A673 (cell line): ENCODE data around the gene PFKP. TPM values are rescaled to one million over a fixed set of nuclear protein-coding genes. Genes with fewer than 3 reads are reported as not detected.

ENCODE experiments used
- BruUV-seq: library from RNA; stranded (reverse); fragments of 400-500 nt; replicated peaks from 2 replicates; lab custom pipeline; 2021; lab: Mats Ljungman, UMichigan
- CTCF ChIA-PET: fragments of 300-600 bp; sonication (Branson Sonifier 250); formaldehyde crosslinking; loops from one replicate; lab custom pipeline; 2022; ENCODE audit warnings: antibody characterized with exemption; lab: Charles Lee
- POLR2A ChIA-PET: fragments of 300-600 bp; sonication (Branson Sonifier 250); formaldehyde crosslinking; loops from one replicate; lab custom pipeline; 2022; ENCODE audit warnings: antibody characterized with exemption; ENCODE audit not compliant: low non-redundant PET; lab: Charles Lee
- DNase-seq: peaks from one replicate; pipeline ENCODE4 v3.0.0-alpha.2; 2015; ENCODE audit warnings: low spot score
- H3K27ac ChIP-seq: fragments of 200-600 bp; sonication (generic); 2 replicates; pipeline ENCODE4 v1.5.1; 2016; ENCODE audit warnings: mixed run types, low read depth, mild to moderate bottlenecking, mixed read lengths, antibody characterized with exemption, low read length; ENCODE audit not compliant: poor library complexity, severe bottlenecking
- H3K27me3 ChIP-seq: fragments of 200-600 bp; sonication (generic); replicated peaks from 2 replicates; pipeline ENCODE4 v1.6.1; 2017; ENCODE audit warnings: mixed run types, low read depth, mild to moderate bottlenecking, mixed read lengths, antibody characterized with exemption, low read length; ENCODE audit not compliant: insufficient read depth, poor library complexity
- H3K36me3 ChIP-seq: fragments of 200-600 bp; sonication (generic); 2 replicates; pipeline ENCODE4 v1.6.1; 2016; ENCODE audit warnings: mixed run types, mild to moderate bottlenecking, mixed read lengths, antibody characterized with exemption, low read length; ENCODE audit not compliant: insufficient read depth, poor library complexity, severe bottlenecking
- H3K4me1 ChIP-seq: fragments of 200-600 bp; sonication (generic); 2 replicates; pipeline ENCODE4 v1.6.1; 2017; ENCODE audit warnings: mixed run types, mild to moderate bottlenecking, mixed read lengths, antibody characterized with exemption, low read length; ENCODE audit not compliant: insufficient read depth, poor library complexity, severe bottlenecking
- H3K4me3 ChIP-seq: fragments of 200-600 bp; sonication (generic); 2 replicates; pipeline ENCODE4 v1.5.1; 2016; ENCODE audit warnings: low read depth, mixed run types, mild to moderate bottlenecking, mixed read lengths, low read length; ENCODE audit not compliant: poor library complexity, severe bottlenecking
- H3K9me3 ChIP-seq: fragments of 200-600 bp; sonication (generic); 2 replicates; pipeline ENCODE4 v1.6.1; 2016; ENCODE audit warnings: mixed run types, low read depth, mild to moderate bottlenecking, mixed read lengths, antibody characterized with exemption, low read length; ENCODE audit not compliant: poor library complexity, severe bottlenecking
- CTCF ChIP-seq: fragments of 300-800, 200-600 bp; sonication (generic); conservative IDR thresholded peaks from 2 replicates; pipeline ENCODE4 v1.5.1; 2017; ENCODE audit warnings: low read depth, mild to moderate bottlenecking, antibody characterized with exemption, low read length, moderate library complexity, mixed read lengths
- EZH2 ChIP-seq: fragments of 200-600 bp; sonication (generic); IDR thresholded peaks from 2 replicates; pipeline ENCODE4 v1.6.1; 2017; ENCODE audit warnings: borderline replicate concordance, low read depth, mild to moderate bottlenecking, mixed read lengths, antibody characterized with exemption, low read length; ENCODE audit not compliant: poor library complexity, severe bottlenecking
- intact Hi-C: fragments of 100-400 bp; cut with micrococcal nuclease; formaldehyde crosslinking; loops from one replicate; pipeline ENCODE4 v1.10.0; 2022; ENCODE audit not compliant: unreplicated experiment
- total RNA-seq: library from RNA; stranded (reverse); gene quantifications from 2 replicates; pipeline ENCODE4 v1.2.3, GENCODE V29; 2021

Gene PFKP
- total RNA-seq, 1 experiment from 2014 or later, result 232 TPM

- CTCF ChIA-PET, result no interaction called here
- BruUV-seq, result no TSS peak
- H3K4me3 ChIP-seq, result no peak overlapping the region
- no peaks in the 10 kb centered on the region for H3K27me3 ChIP-seq
- peaks cover 23% of the 10 kb centered on the region for H3K36me3 ChIP-seq
- H3K27ac ChIP-seq, result no peak overlapping the region
- TF ChIP-seq EZH2 (no peak), CTCF (no peak)
- no peaks in the 10 kb centered on the region for H3K9me3 ChIP-seq
- no peak for DNase-seq
- intact Hi-C loops, result no loop called here
- peaks cover 6% of the 10 kb centered on the region for H3K4me1 ChIP-seq
- POLR2A ChIA-PET, result no interaction called here
Measured at GRCh38 chr10:3071405-3072198, 4.3 kb downstream of the PFKP start.

- POLR2A ChIA-PET, result no interaction called here
- Histone ChIP-seq H3K36me3 (peaks cover 23% of the 10 kb centered on the region), H3K4me3 (no peak overlapping the region), H3K9me3 (no peaks in the 10 kb centered on the region), H3K27me3 (no peaks in the 10 kb centered on the region), H3K4me1 (peaks cover 11% of the 10 kb centered on the region), H3K27ac (no peak overlapping the region)
- intact Hi-C loops, result no loop called here
- CTCF ChIA-PET, result no interaction called here
- TF ChIP-seq EZH2 (no peak), CTCF (no peak)
- DNase-seq, result no peak
- no TSS peak for BruUV-seq
Measured at GRCh38 chr10:3072641-3073360, 5.5 kb downstream of the PFKP start.

- intact Hi-C loops, result no loop called here
- Histone ChIP-seq H3K27ac (no peak overlapping the region), H3K36me3 (peaks cover 23% of the 10 kb centered on the region), H3K9me3 (no peaks in the 10 kb centered on the region), H3K4me3 (no peak overlapping the region), H3K4me1 (peaks cover 21% of the 10 kb centered on the region), H3K27me3 (no peaks in the 10 kb centered on the region)
- no TSS peak for BruUV-seq
- CTCF ChIA-PET, result no interaction called here
- no peak for DNase-seq
- no peak for TF ChIP-seq CTCF
- no peak for TF ChIP-seq EZH2
- POLR2A ChIA-PET, result no interaction called here
Measured at GRCh38 chr10:3074145-3074665, 6.9 kb downstream of the PFKP start.
